Stimulated activated CD8-positive, alpha-beta memory T cell treated with anti-CD3 and anti-CD28 coated beads, Interleukin-7, amount 100 ng/mL, for 24 hours (primary cell): ENCODE measurements around the gene RBMS3.
"Not testable (repeated sequence)": the region's sequence is repeated elsewhere in the genome, so short reads cannot be mapped to it uniquely, and the experiment has no call there.

Source experiments
- DNase-seq: peaks from one replicate; pipeline ENCODE4 v3.0.0-alpha.2; 2020; ENCODE audit warnings: low read depth

Gene RBMS3

GRCh38 chr3:29280404-29281093, at the start of gene RBMS3:
Gene RBMS3 (plus strand): TSS chr3:29281071.
- DNase-seq = no peak

GRCh38 chr3:29233126-29233525, 47.7 kb upstream of the RBMS3 start:
- DNase-seq = not testable (repeated sequence)

GRCh38 chr3:29236146-29236840, 44.6 kb upstream of the RBMS3 start:
- DNase-seq = no peak

GRCh38 chr3:29239376-29239775, 41.5 kb upstream of the RBMS3 start:
- no peak for DNase-seq

- DNase-seq = no peak
Observed at GRCh38 chr3:29240248-29240647, 40.6 kb upstream of the RBMS3 start.

GRCh38 chr3:29240887-29241286, 40.0 kb upstream of the RBMS3 start:
- DNase-seq = no peak

GRCh38 chr3:29241855-29242254, 39.0 kb upstream of the RBMS3 start:
- DNase-seq = no peak

GRCh38 chr3:29242296-29242695, 38.6 kb upstream of the RBMS3 start:
- DNase-seq = no peak

- no peak for DNase-seq
Observed at GRCh38 chr3:29245441-29245840, 35.4 kb upstream of the RBMS3 start.

GRCh38 chr3:29247088-29247745, 33.7 kb upstream of the RBMS3 start:
- DNase-seq = no peak

- DNase-seq = no peak
Observed at GRCh38 chr3:29249829-29250345, 31.0 kb upstream of the RBMS3 start.

- no peak for DNase-seq
Observed at GRCh38 chr3:29255854-29256696, 24.8 kb upstream of the RBMS3 start.

GRCh38 chr3:29258161-29258560, 22.7 kb upstream of the RBMS3 start:
- DNase-seq = no peak

- DNase-seq = no peak
Observed at GRCh38 chr3:29261119-29261518, 19.8 kb upstream of the RBMS3 start.

- DNase-seq = no peak
Observed at GRCh38 chr3:29263476-29263875, 17.4 kb upstream of the RBMS3 start.

- DNase-seq = no peak
Observed at GRCh38 chr3:29265509-29266072, 15.3 kb upstream of the RBMS3 start.

- DNase-seq = no peak
Observed at GRCh38 chr3:29267226-29267625, 13.6 kb upstream of the RBMS3 start.

GRCh38 chr3:29268651-29269050, 12.2 kb upstream of the RBMS3 start:
- DNase-seq = no peak

- no peak for DNase-seq
Observed at GRCh38 chr3:29270752-29271151, 10.1 kb upstream of the RBMS3 start.

GRCh38 chr3:29271475-29271874, 9.4 kb upstream of the RBMS3 start:
- no peak for DNase-seq

GRCh38 chr3:29274667-29275066, 6.2 kb upstream of the RBMS3 start:
- DNase-seq = no peak

GRCh38 chr3:29275309-29275708, 5.6 kb upstream of the RBMS3 start:
- DNase-seq = no peak
